HG03196 (cell line): ENCODE data around the gene PVALEF.

ENCODE experiments used
- ATAC-seq: cut with Tn5 transposase; IDR thresholded peaks from one replicate; pipeline ENCODE4 v1.9.1; 2021; ENCODE audit not compliant: unreplicated experiment

The PVALEF gene

GRCh38 chr17:81165246-81166032 is at the start of gene PVALEF:
TSS of gene PVALEF (plus strand) at chr17:81165507. CDS start at chr17:81181227, 15,720 bp downstream.
- no peak for ATAC-seq

GRCh38 chr17:81115749-81116464 is 49.4 kb upstream of the PVALEF start:
- ATAC-seq, result no peak

- ATAC-seq, result no peak
Measured at GRCh38 chr17:81116704-81117103, 48.6 kb upstream of the PVALEF start.

GRCh38 chr17:81117672-81118198 is 47.6 kb upstream of the PVALEF start:
- no peak for ATAC-seq

GRCh38 chr17:81118308-81119221 is 46.7 kb upstream of the PVALEF start:
- no peak for ATAC-seq

- ATAC-seq, result no peak
Measured at GRCh38 chr17:81119223-81120148, 45.8 kb upstream of the PVALEF start.

GRCh38 chr17:81120149-81120484 is 45.2 kb upstream of the PVALEF start:
- ATAC-seq, result no peak

GRCh38 chr17:81120695-81121621 is 44.3 kb upstream of the PVALEF start:
- ATAC-seq, result no peak

- no peak for ATAC-seq
Measured at GRCh38 chr17:81121841-81122733, 43.2 kb upstream of the PVALEF start.

- no peak for ATAC-seq
Measured at GRCh38 chr17:81123052-81124048, 42.0 kb upstream of the PVALEF start.

GRCh38 chr17:81124377-81124776 is 40.9 kb upstream of the PVALEF start:
- ATAC-seq, result no peak

- ATAC-seq, result no peak
Measured at GRCh38 chr17:81125573-81126081, 39.7 kb upstream of the PVALEF start.

GRCh38 chr17:81126281-81127132 is 38.8 kb upstream of the PVALEF start:
- ATAC-seq, result no peak

- ATAC-seq, result no peak
Measured at GRCh38 chr17:81127133-81127455, 38.2 kb upstream of the PVALEF start.

GRCh38 chr17:81127526-81128177 is 37.7 kb upstream of the PVALEF start:
- no peak for ATAC-seq
